GM18951 (cell line): ENCODE measurements around the gene DDX31.
"Not testable (repeated sequence)": the region's sequence is repeated elsewhere in the genome, so short reads cannot be mapped to it uniquely, and the experiment has no call there.

Source experiments
- POLR2A ChIP-seq: IDR thresholded peaks from 4 replicates; pipeline ENCODE4 v1.6.1; 2011; ENCODE audit warnings: mild to moderate bottlenecking; ENCODE audit not compliant: insufficient read length, insufficient read depth; ENCODE audit errors: extremely low read depth
- in situ Hi-C: fragments of 300-500 bp; cut with MboI; formaldehyde crosslinking; loops from one replicate; pipeline ENCODE4 v1.12.0; 2022; ENCODE audit warnings: low sequenced_read_pairs, mixed read lengths, inconsistent platforms; ENCODE audit not compliant: unreplicated experiment

The DDX31 gene

DNA sequence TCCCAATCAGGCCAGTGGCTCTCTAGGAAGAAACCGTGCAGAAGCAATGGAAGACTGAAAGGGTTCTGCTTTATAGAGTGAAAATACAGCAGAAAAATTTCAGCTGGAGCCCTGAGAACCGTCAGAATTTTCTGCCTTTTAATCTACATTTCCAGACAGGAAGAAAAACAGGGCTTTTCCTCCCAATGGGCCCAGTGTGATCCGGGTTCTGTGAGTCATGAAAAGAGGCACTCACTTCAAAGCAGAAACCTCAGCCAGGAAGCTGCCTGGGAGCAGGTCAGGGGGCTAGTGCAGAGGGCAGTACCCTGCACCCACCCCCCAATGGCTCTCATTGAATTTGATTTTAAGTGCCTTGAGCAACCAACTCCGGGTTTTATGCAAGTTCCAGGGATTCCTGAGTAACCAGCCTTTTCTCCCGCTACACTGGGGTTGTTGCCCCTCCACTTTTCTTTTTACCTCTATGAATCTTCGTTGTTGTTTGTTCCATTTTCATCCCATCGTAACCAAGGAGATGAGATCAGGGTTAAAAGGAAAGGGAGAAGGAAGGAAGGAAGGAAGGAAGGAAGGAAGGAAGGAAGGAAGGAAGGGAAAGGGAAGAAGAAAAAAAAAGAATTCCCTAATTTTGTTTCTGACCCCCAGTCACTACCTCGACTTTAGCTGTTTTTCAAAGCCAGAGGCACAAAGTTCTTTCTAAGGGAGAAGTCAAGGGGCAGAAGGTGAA lies 86.0 kb downstream of the DDX31 start:
- TF ChIP-seq POLR2A = no peak
- in situ Hi-C loops = no loop called here

DNA sequence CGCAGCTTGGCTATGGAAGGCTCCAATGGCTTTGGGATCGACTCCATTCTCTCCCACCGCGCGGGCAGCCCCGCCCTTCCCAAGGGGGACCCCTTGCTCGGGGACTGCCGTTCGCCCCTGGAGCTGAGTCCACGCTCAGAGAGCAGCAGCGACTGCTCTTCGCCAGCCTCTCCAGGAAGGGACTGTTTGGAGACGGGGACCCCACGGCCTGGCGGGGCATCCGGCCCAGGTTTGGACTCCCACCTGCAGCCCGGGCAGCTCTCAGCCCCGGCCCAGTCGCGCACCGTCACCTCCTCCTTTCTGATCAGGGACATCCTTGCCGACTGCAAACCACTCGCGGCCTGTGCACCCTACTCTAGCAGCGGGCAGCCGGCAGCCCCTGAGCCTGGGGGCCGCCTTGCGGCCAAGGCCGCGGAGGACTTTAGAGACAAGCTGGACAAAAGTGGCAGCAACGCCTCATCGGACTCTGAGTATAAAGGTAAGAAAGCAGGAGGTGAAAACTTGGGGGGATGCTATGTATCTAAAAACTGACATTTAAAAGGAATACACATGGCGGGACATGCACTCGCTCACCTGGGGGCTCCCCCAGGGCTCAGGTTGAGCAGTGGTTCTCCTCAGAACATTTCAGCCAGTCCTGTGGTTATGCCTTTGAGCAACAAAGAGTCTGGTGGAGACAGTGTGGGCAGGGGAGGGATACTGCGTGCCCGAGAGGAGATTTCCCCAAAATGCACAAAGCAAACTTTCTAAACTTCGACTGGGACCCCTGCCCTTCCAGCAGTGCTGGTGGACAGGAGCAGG lies 86.8 kb downstream of the DDX31 start:
- in situ Hi-C loops = no loop called here

DNA sequence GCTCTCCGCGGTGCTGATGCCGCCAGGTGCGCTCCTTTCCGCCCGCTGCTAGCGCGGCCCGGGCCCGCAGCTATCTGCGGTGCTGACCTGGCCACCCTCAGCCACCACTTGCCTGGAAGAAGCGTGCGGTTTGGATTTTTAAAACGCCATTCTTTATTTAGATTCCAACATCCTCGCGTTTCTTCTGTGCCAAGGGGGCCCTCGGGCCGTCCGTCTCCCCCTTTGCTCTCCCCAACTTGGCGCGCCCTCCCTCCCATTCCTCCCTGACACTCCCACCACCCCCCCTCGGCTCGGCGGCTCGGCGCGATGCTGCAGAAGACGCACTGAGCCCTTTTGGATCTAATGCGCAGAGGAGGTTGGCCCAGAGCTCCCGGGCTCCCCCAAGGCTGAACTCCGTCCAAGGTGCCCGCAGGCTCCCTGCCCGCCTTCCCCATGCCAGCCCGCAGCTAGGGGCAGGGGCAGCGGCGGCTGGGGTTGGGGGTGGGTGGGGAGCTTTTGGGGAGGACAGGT lies 87.5 kb downstream of the DDX31 start, which contains the start of gene BARHL1:
Gene BARHL1, plus strand, starts transcription at position 331 of the 510 bp plus-strand sequence. CDS start 192 bp downstream, outside the sequence.
- no peak for TF ChIP-seq POLR2A
- in situ Hi-C loops = no loop called here

More for the DNA sequence above, 86.8 kb downstream of the DDX31 start:
- no peak for TF ChIP-seq POLR2A

DNA sequence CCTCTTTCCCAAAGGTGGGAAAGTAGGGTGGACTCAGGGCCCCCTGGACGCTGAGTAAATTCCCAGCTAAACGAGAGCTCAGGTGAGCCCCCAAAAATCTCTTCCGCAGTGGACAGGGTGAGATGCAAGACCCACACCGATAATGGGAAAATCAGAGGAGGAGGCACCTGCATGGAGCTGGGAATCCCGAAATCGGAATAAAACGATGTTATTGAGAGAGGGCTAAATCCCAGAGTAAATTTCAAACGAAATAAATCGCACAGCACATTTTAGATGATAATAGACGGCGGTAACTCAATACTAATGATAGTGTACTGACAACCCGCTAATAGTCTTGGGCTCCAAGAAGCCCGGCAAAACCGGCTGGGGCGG lies 90.4 kb downstream of the DDX31 start:
- in situ Hi-C loops = no loop called here
- no peak for TF ChIP-seq POLR2A

GRCh38 chr9:132578367-132578932 lies 91.3 kb downstream of the DDX31 start:
- in situ Hi-C loops = no loop called here
- no peak for TF ChIP-seq POLR2A

DNA sequence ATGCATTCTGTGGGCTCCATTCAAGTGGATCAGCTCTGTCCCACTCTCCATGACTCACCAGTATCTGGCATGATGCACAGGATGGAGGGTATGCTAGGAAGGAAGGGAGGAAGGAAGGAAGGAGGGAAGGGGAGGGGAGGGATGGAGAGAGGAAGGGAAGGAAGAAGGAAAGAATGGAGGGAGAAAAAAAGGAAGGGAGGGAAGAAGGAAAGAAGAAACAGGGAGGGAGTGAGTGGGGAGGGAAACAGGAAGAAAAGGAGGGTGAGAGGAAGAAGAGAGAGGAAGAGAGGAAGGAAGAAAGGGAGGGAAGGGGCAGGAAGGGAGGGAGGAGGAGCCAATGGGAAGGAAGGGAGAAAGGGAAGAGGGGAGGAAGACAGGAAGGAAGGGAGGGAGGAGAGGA lies 92.7 kb downstream of the DDX31 start:
- in situ Hi-C loops = no loop called here
- TF ChIP-seq POLR2A = no peak

DNA sequence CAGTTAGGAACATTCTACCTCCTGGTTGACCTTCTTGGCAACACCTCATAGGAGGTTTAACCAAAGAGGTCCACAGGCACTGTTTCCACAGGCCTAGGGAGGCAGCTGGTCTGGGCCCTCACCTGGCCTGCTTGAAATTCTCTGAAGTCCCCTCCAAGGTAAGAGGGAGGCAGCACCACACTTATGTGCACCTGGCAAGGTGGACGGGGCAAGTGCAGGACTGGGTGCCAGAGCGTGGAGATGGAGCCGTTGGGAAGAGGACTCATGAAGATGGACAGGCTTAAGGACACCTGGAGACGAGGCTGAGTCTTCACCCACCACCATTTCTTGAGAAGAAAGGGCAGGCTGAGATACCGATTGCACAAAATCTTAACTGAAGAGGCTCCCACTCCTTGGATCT lies 94.0 kb downstream of the DDX31 start:
- in situ Hi-C loops = no loop called here
- no peak for TF ChIP-seq POLR2A

DNA sequence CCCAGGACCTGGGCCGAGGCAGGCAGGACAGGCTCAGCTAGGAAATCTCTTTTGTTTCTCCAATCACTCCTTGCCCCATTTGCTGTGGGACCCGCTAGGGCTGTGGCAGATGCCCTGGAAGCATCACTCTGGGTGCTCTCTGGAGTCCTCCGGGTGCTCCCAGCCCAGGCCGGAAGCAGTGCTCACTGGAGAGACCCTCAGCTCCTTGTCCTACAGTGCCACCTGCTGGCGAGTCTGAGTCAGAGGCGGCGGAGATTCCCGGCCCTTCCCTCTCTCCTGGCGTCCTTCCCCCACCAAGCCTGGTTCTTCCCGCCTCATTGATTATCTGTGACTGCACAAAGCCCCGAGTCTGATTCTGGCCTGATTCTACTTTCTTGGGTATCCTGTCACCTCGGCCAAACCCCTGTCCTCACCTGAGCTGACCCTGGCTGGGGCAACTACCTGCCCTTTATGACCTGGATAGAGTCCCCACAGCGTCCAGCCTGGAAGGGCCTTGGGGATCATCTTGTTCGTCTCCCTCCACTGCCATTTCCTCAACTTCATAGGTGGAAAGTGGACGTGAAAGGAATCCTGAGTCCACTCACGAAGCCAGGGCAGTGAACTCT lies 94.7 kb downstream of the DDX31 start:
- TF ChIP-seq POLR2A = no peak
- in situ Hi-C loops = no loop called here

GRCh38 chr9:132572921-132573320 lies 96.9 kb downstream of the DDX31 start:
- no peak for TF ChIP-seq POLR2A
- in situ Hi-C loops = no loop called here

DNA sequence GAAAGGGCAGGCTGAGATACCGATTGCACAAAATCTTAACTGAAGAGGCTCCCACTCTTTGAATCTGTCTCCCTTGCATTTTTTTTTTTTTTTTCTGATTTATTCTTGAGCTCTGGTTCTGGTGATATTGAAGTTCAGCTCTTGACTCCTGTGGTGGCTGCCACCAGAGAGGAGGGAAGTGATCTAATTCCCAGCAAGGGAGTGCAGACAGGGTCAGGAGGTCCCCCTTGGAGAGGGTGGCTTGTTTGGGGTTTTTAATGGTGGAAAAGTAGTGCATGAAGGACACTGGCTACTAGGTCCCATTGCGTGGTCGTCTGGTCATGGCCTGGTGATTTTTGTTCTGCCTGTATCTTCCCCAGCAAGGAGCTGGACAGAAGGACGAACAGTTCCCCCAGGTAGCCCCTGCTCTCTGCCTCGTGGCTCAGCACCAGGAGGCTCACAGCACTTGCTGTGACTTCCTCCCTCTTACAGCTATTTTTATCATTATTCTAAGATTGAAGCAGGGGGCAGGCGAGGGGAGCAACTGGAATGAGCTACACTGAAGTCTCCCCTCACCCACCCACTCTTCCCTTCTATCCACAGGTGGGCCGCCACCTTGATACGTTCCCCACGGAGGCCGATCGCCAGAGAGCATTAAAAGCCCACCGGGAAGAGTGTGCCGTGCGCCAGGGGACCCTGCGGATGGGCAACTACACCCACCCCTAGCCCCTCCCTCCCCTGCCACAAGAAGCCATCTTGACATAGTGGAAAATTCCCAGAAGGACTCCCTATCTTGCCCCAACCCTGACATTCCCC lies 97.8 kb downstream of the DDX31 start:
- no peak for TF ChIP-seq POLR2A
- in situ Hi-C loops = no loop called here

DNA sequence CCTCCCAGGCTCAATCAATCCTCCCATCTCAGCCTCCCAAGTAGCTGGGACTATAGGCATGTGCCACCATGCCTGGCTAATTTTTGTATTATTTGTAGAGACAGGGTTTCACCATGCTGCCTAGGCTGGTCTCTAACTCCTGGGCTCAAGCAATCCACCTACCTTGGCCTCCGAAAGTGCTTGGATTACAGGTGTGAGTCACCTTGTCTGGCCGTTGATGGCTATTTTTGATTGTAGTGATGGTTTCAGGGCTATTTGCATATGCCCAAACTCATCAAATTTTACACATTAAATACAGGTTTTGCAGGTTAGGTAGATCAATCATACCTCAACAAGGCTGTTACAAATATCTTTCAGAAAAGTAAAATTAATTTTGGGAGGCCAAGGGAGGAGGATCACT lies 101.0 kb downstream of the DDX31 start:
- in situ Hi-C loops = not testable (repeated sequence)

GRCh38 chr9:132564526-132564925 lies 105.3 kb downstream of the DDX31 start:
- TF ChIP-seq POLR2A = no peak
- in situ Hi-C loops = no loop called here

DNA sequence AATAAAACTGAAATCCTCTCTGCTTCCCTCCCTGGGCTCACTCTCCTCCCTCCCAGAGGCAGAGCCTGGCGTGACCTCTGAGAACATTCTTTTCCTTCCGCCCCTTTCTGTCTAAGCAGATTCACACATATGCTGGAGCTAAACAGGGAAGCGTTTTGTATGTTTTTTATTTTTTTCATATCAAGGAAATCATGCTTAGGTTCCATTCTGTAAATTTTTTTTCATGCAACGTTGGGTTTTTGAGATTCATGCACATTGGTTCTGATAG lies 107.5 kb downstream of the DDX31 start:
- no peak for TF ChIP-seq POLR2A
- in situ Hi-C loops = no loop called here
